IMR-90 (cell line): ENCODE data around the gene SYNGR1. TPM values are rescaled to one million over a fixed set of nuclear protein-coding genes. Genes with fewer than 3 reads are reported as not detected.

Experiments used
- ATAC-seq: fragments of 200-7000 bp; cut with Tn5 transposase; 2 replicates; pipeline ENCODE4 v1.9.1; 2020; ENCODE audit warnings: low read depth, mild to moderate bottlenecking, moderate library complexity
- BruUV-seq: library from RNA; stranded (reverse); fragments of 400-500 nt; replicated peaks from 2 replicates; lab custom pipeline; 2021; lab: Mats Ljungman, UMichigan
- CTCF ChIA-PET: fragments of 300-600 bp; formaldehyde crosslinking; extraction: SDS; loops from one replicate; lab custom pipeline; 2021; ENCODE audit warnings: antibody characterized with exemption; lab: Yijun Ruan, JAX
- POLR2A ChIA-PET: fragments of 300-600 bp; sonication (Branson Sonifier 250); formaldehyde crosslinking; loops from one replicate; lab custom pipeline; 2022; ENCODE audit warnings: antibody characterized with exemption; ENCODE audit not compliant: unreplicated experiment; lab: Charles Lee
- DNase-seq: peaks from one replicate; pipeline ENCODE4 v3.0.0; 2013
- H2AFZ ChIP-seq: replicated peaks from 2 replicates; pipeline ENCODE3; 2013; ENCODE audit warnings: low read length, mild to moderate bottlenecking; ENCODE audit not compliant: poor library complexity
- H2AK5ac ChIP-seq: 2 replicates; pipeline ENCODE4 v1.6.1; 2013; ENCODE audit warnings: low read depth, low read length, inconsistent platforms
- H2AK9ac ChIP-seq: replicated peaks from 2 replicates; pipeline ENCODE3; 2013; ENCODE audit warnings: mild to moderate bottlenecking, low read depth, low read length, moderate library complexity; ENCODE audit not compliant: poor library complexity
- H2BK120ac ChIP-seq: 2 replicates; pipeline ENCODE4 v1.6.1; 2013; ENCODE audit warnings: low read depth, low read length, inconsistent platforms
- H2BK15ac ChIP-seq: 3 replicates; pipeline ENCODE4 v1.6.1; 2013; ENCODE audit warnings: low read depth, low read length, inconsistent platforms
- H2BK20ac ChIP-seq: 2 replicates; pipeline ENCODE4 v1.6.1; 2013; ENCODE audit warnings: low read depth, mild to moderate bottlenecking, inconsistent platforms, low read length, moderate library complexity
- H2BK5ac ChIP-seq: 2 replicates; pipeline ENCODE4 v1.6.1; 2013; ENCODE audit warnings: mild to moderate bottlenecking, low read depth, low read length, inconsistent platforms; ENCODE audit not compliant: poor library complexity, severe bottlenecking
- H3K14ac ChIP-seq: replicated peaks from 2 replicates; pipeline ENCODE4 v1.6.1; 2013; ENCODE audit warnings: low read depth, low read length, inconsistent platforms
- H3K18ac ChIP-seq: 2 replicates; pipeline ENCODE4 v1.6.1; 2013; ENCODE audit warnings: low read depth, low read length, control low read depth
- H3K23ac ChIP-seq: 2 replicates; pipeline ENCODE4 v1.6.1; 2013; ENCODE audit warnings: low read depth, low read length, inconsistent platforms
- H3K27ac ChIP-seq: 2 replicates; pipeline ENCODE4 v1.5.1; 2013; ENCODE audit warnings: mild to moderate bottlenecking, control low read depth, low read length; ENCODE audit not compliant: insufficient read depth
- H3K27me3 ChIP-seq: 2 replicates; pipeline ENCODE4 v1.6.1; 2013; ENCODE audit warnings: low read length; ENCODE audit not compliant: control insufficient read depth, insufficient read depth
- H3K36me3 ChIP-seq: 2 replicates; pipeline ENCODE4 v1.6.1; 2013; ENCODE audit warnings: low read length, mixed read lengths; ENCODE audit not compliant: control insufficient read depth, insufficient read depth
- H3K4ac ChIP-seq: 2 replicates; pipeline ENCODE4 v1.6.1; 2013; ENCODE audit warnings: low read depth, low read length, inconsistent platforms
- H3K4me1 ChIP-seq: 2 replicates; pipeline ENCODE4 v1.6.1; 2013; ENCODE audit warnings: low read length, mixed read lengths; ENCODE audit not compliant: control insufficient read depth, insufficient read depth
- H3K4me2 ChIP-seq: 2 replicates; pipeline ENCODE4 v1.6.1; 2013; ENCODE audit warnings: low read depth, mild to moderate bottlenecking, control low read depth, low read length, moderate library complexity
- H3K4me3 ChIP-seq: 2 replicates; pipeline ENCODE4 v1.5.1; 2013; ENCODE audit warnings: low read depth, mild to moderate bottlenecking, control low read depth, low read length, moderate library complexity; ENCODE audit not compliant: insufficient read depth
- H3K56ac ChIP-seq: 2 replicates; pipeline ENCODE4 v1.6.1; 2013; ENCODE audit warnings: low read length, inconsistent platforms; ENCODE audit not compliant: insufficient read depth; ENCODE audit errors: extremely low read depth
- H3K79me1 ChIP-seq, 2 experiments: 2 replicates each; pipeline ENCODE4 v1.6.1; 2013; ENCODE audit warnings: low read length in 2 of 2, inconsistent platforms in 1 of 2, low read depth in 1 of 2
- H3K9ac ChIP-seq: 2 replicates; pipeline ENCODE4 v1.6.1; 2013; ENCODE audit warnings: low read depth, low read length, control low read depth
- H3K9me1 ChIP-seq: 2 replicates; pipeline ENCODE4 v1.6.1; 2013; ENCODE audit warnings: low read length, inconsistent platforms; ENCODE audit not compliant: insufficient read depth
- H3K9me3 ChIP-seq: 2 replicates; pipeline ENCODE4 v1.6.1; 2013; ENCODE audit warnings: low read length; ENCODE audit not compliant: control insufficient read depth, insufficient read depth
- H4K20me1 ChIP-seq: 2 replicates; pipeline ENCODE4 v1.6.1; 2013; ENCODE audit warnings: low read length, inconsistent platforms; ENCODE audit not compliant: insufficient read depth
- H4K5ac ChIP-seq: 2 replicates; pipeline ENCODE4 v1.6.1; 2013; ENCODE audit warnings: mild to moderate bottlenecking, low read depth, low read length, control low read depth
- H4K8ac ChIP-seq, 2 experiments: 2 replicates each; pipeline ENCODE4 v1.6.1; 2013; ENCODE audit warnings: low read depth in 2 of 2, low read length in 2 of 2, control low read depth in 1 of 2, inconsistent platforms in 1 of 2
- H4K91ac ChIP-seq: 2 replicates; pipeline ENCODE4 v1.6.1; 2013; ENCODE audit warnings: low read depth, low read length, inconsistent platforms; ENCODE audit not compliant: insufficient read depth
- BHLHE40 ChIP-seq: fragments of 150-350 bp; IDR thresholded peaks from 2 replicates; pipeline ENCODE4 v1.6.1; 2016; ENCODE audit warnings: mild to moderate bottlenecking, low read depth, low read length
- CEBPB ChIP-seq: IDR thresholded peaks from 2 replicates; pipeline ENCODE4 v1.6.1; 2012; ENCODE audit warnings: low read depth, low read length, improper control_type of control experiment
- CTCF ChIP-seq: conservative IDR thresholded peaks from 2 replicates; pipeline ENCODE4 v1.5.1; 2012; ENCODE audit warnings: mild to moderate bottlenecking, low read depth, low read length, improper control_type of control experiment
- FOS ChIP-seq: fragments of 150-350 bp; IDR thresholded peaks from 2 replicates; pipeline ENCODE4 v1.6.1; 2016; ENCODE audit warnings: low read depth, low read length
- MAFK ChIP-seq: IDR thresholded peaks from 2 replicates; pipeline ENCODE4 v1.6.1; 2012; ENCODE audit warnings: low read depth, low read length, improper control_type of control experiment
- NFE2L2 ChIP-seq: fragments of 150-350 bp; IDR thresholded peaks from 2 replicates; pipeline ENCODE4 v1.6.1; 2016; ENCODE audit warnings: low read depth, mild to moderate bottlenecking, low read length
- POLR2A ChIP-seq: IDR thresholded peaks from 2 replicates; pipeline ENCODE4 v1.6.1; 2012; ENCODE audit warnings: mild to moderate bottlenecking, low read depth, low read length
- RCOR1 ChIP-seq: IDR thresholded peaks from 2 replicates; pipeline ENCODE4 v1.6.1; 2012; ENCODE audit warnings: mild to moderate bottlenecking, low read length, improper control_type of control experiment; ENCODE audit not compliant: insufficient replicate concordance
- SMC3 ChIP-seq: fragments of 150-350 bp; IDR thresholded peaks from 2 replicates; pipeline ENCODE4 v1.6.1; 2016; ENCODE audit warnings: low read depth, mild to moderate bottlenecking, antibody characterized with exemption, low read length, moderate library complexity
- USF2 ChIP-seq: fragments of 150-350 bp; IDR thresholded peaks from 2 replicates; pipeline ENCODE4 v1.6.1; 2017; ENCODE audit warnings: mild to moderate bottlenecking, antibody characterized with exemption, low read length, low read depth
- WGBS, 2 experiments: methylation state at CpG; one replicate each; pipeline versions ENCODE4 v1.1.5 to v1.1.7; 2013; ENCODE audit warnings: missing lambda C conversion rate in 2 of 2; ENCODE audit not compliant: insufficient read length in 1 of 2; ENCODE audit errors: extremely low coverage in 2 of 2; 5-methylcytosine and 5-hydroxymethylcytosine counted together
- dilution Hi-C: fragments of 300-500 bp; cut with HindIII; formaldehyde crosslinking; loops from one replicate; pipeline ENCODE4 v1.14.3; 2018; ENCODE audit warnings: low sequenced_read_pairs; ENCODE audit not compliant: unreplicated experiment
- in situ Hi-C: fragments of 300-500 bp; cut with MboI; formaldehyde crosslinking; loops from 3 replicates; pipeline ENCODE4 v1.14.3; 2019; ENCODE audit warnings: low sequenced_read_pairs, inconsistent platforms, mixed read lengths
- intact Hi-C: fragments of 100-400 bp; cut with micrococcal nuclease; formaldehyde crosslinking; loops from 2 replicates; pipeline ENCODE4 v1.10.0; 2022
- polyA plus RNA-seq, 3 experiments: library from polyadenylated mRNA; depleted of rRNA; stranded (reverse); fragments of >200 nt; gene quantifications; 2 replicates each; pipeline ENCODE4 v1.2.3, GENCODE V29; 2012; ENCODE audit warnings: low replicate concordance in 1 of 3
- total RNA-seq: library from RNA; depleted of rRNA; stranded (reverse); fragments of >200 nt; gene quantifications from 2 replicates; pipeline ENCODE4 v1.2.3, GENCODE V29; 2012

The SYNGR1 gene
- total and polyA plus RNA-seq, 2 of the 4 experiments (the other 2 are of a cell fraction): 6.3 to 81.5 TPM

GRCh38 chr22:39355080-39355479, 5.3 kb downstream of the SYNGR1 start:
- Histone ChIP-seq H4K5ac (no peak overlapping the region), H3K36me3 (peaks cover 5% of the 10 kb centered on the region), H3K27me3 (no peaks in the 10 kb centered on the region), H2BK15ac (no peak overlapping the region), H3K23ac (no peak overlapping the region), H2BK20ac (no peak overlapping the region), H4K20me1 (peaks cover 18% of the 10 kb centered on the region), H3K4ac (no peak overlapping the region), H3K18ac (no peak overlapping the region), H2AFZ (no peak overlapping the region), H2AK5ac (no peak overlapping the region), H3K79me1 (peaks cover 6 to 23% of the 10 kb centered on the region in 2 experiments), H2BK120ac (no peak overlapping the region), H3K9me1 (peaks cover 12% of the 10 kb centered on the region; the same call in 1 of the 2 replicates), H4K91ac (no peak overlapping the region), H3K27ac (no peak overlapping the region), H3K14ac (no peak overlapping the region), H3K9ac (no peak overlapping the region), H2BK5ac (no peak overlapping the region), H3K4me2 (no peak overlapping the region), H3K56ac (no peak overlapping the region), H4K8ac (no peak overlapping the region), H3K9me3 (no peaks in the 10 kb centered on the region), H3K4me1 (peaks cover 9% of the 10 kb centered on the region), H3K4me3 (no peak overlapping the region), H2AK9ac (no peak overlapping the region)
- ChIA-PET POLR2A (no interaction called here), CTCF (no interaction called here)
- ATAC-seq: no peak
- dilution Hi-C loops: no loop called here
- WGBS, 2 experiments: 84% methylated on average over 5 of the region's 12 CpGs; no CpG with 5 or more reads in 1 of the 2 experiments
- no peak for DNase-seq
- in situ Hi-C loops: no loop called here
- intact Hi-C loops: no loop called here
- TF ChIP-seq NFE2L2 (no peak), BHLHE40 (no peak), MAFK (no peak), FOS (no peak), SMC3 (no peak), USF2 (no peak), POLR2A (no peak), RCOR1 (no peak), CEBPB (no peak), CTCF (no peak)
- BruUV-seq: no TSS peak
